IMR-90 (cell line): ENCODE results near the gene OGA. TPM values are rescaled to one million over a fixed set of nuclear protein-coding genes. Genes with fewer than 3 reads are reported as not detected.

Experiments
- ATAC-seq: fragments of 200-7000 bp; cut with Tn5 transposase; 2 replicates; pipeline ENCODE4 v1.9.1; 2020; ENCODE audit warnings: low read depth, mild to moderate bottlenecking, moderate library complexity
- BruUV-seq: library from RNA; stranded (reverse); fragments of 400-500 nt; replicated peaks from 2 replicates; lab custom pipeline; 2021; lab: Mats Ljungman, UMichigan
- CTCF ChIA-PET: fragments of 300-600 bp; formaldehyde crosslinking; extraction: SDS; loops from one replicate; lab custom pipeline; 2021; ENCODE audit warnings: antibody characterized with exemption; lab: Yijun Ruan, JAX
- POLR2A ChIA-PET: fragments of 300-600 bp; sonication (Branson Sonifier 250); formaldehyde crosslinking; loops from one replicate; lab custom pipeline; 2022; ENCODE audit warnings: antibody characterized with exemption; ENCODE audit not compliant: unreplicated experiment; lab: Charles Lee
- DNase-seq: peaks from one replicate; pipeline ENCODE4 v3.0.0; 2013
- H2AFZ ChIP-seq: replicated peaks from 2 replicates; pipeline ENCODE3; 2013; ENCODE audit warnings: low read length, mild to moderate bottlenecking; ENCODE audit not compliant: poor library complexity
- H2AK5ac ChIP-seq: 2 replicates; pipeline ENCODE4 v1.6.1; 2013; ENCODE audit warnings: low read depth, low read length, inconsistent platforms
- H2AK9ac ChIP-seq: replicated peaks from 2 replicates; pipeline ENCODE3; 2013; ENCODE audit warnings: mild to moderate bottlenecking, low read depth, low read length, moderate library complexity; ENCODE audit not compliant: poor library complexity
- H2BK120ac ChIP-seq: 2 replicates; pipeline ENCODE4 v1.6.1; 2013; ENCODE audit warnings: low read depth, low read length, inconsistent platforms
- H2BK15ac ChIP-seq: 3 replicates; pipeline ENCODE4 v1.6.1; 2013; ENCODE audit warnings: low read depth, low read length, inconsistent platforms
- H2BK20ac ChIP-seq: 2 replicates; pipeline ENCODE4 v1.6.1; 2013; ENCODE audit warnings: low read depth, mild to moderate bottlenecking, inconsistent platforms, low read length, moderate library complexity
- H2BK5ac ChIP-seq: 2 replicates; pipeline ENCODE4 v1.6.1; 2013; ENCODE audit warnings: mild to moderate bottlenecking, low read depth, low read length, inconsistent platforms; ENCODE audit not compliant: poor library complexity, severe bottlenecking
- H3K14ac ChIP-seq: replicated peaks from 2 replicates; pipeline ENCODE4 v1.6.1; 2013; ENCODE audit warnings: low read depth, low read length, inconsistent platforms
- H3K18ac ChIP-seq: 2 replicates; pipeline ENCODE4 v1.6.1; 2013; ENCODE audit warnings: low read depth, low read length, control low read depth
- H3K23ac ChIP-seq: 2 replicates; pipeline ENCODE4 v1.6.1; 2013; ENCODE audit warnings: low read depth, low read length, inconsistent platforms
- H3K27ac ChIP-seq: 2 replicates; pipeline ENCODE4 v1.5.1; 2013; ENCODE audit warnings: mild to moderate bottlenecking, control low read depth, low read length; ENCODE audit not compliant: insufficient read depth
- H3K27me3 ChIP-seq: 2 replicates; pipeline ENCODE4 v1.6.1; 2013; ENCODE audit warnings: low read length; ENCODE audit not compliant: control insufficient read depth, insufficient read depth
- H3K36me3 ChIP-seq: 2 replicates; pipeline ENCODE4 v1.6.1; 2013; ENCODE audit warnings: low read length, mixed read lengths; ENCODE audit not compliant: control insufficient read depth, insufficient read depth
- H3K4ac ChIP-seq: 2 replicates; pipeline ENCODE4 v1.6.1; 2013; ENCODE audit warnings: low read depth, low read length, inconsistent platforms
- H3K4me1 ChIP-seq: 2 replicates; pipeline ENCODE4 v1.6.1; 2013; ENCODE audit warnings: low read length, mixed read lengths; ENCODE audit not compliant: control insufficient read depth, insufficient read depth
- H3K4me2 ChIP-seq: 2 replicates; pipeline ENCODE4 v1.6.1; 2013; ENCODE audit warnings: low read depth, mild to moderate bottlenecking, control low read depth, low read length, moderate library complexity
- H3K4me3 ChIP-seq: 2 replicates; pipeline ENCODE4 v1.5.1; 2013; ENCODE audit warnings: low read depth, mild to moderate bottlenecking, control low read depth, low read length, moderate library complexity; ENCODE audit not compliant: insufficient read depth
- H3K56ac ChIP-seq: 2 replicates; pipeline ENCODE4 v1.6.1; 2013; ENCODE audit warnings: low read length, inconsistent platforms; ENCODE audit not compliant: insufficient read depth; ENCODE audit errors: extremely low read depth
- H3K79me1 ChIP-seq, 2 experiments: 2 replicates each; pipeline ENCODE4 v1.6.1; 2013; ENCODE audit warnings: low read length in 2 of 2, inconsistent platforms in 1 of 2, low read depth in 1 of 2
- H3K9ac ChIP-seq: 2 replicates; pipeline ENCODE4 v1.6.1; 2013; ENCODE audit warnings: low read depth, low read length, control low read depth
- H3K9me1 ChIP-seq: 2 replicates; pipeline ENCODE4 v1.6.1; 2013; ENCODE audit warnings: low read length, inconsistent platforms; ENCODE audit not compliant: insufficient read depth
- H3K9me3 ChIP-seq: 2 replicates; pipeline ENCODE4 v1.6.1; 2013; ENCODE audit warnings: low read length; ENCODE audit not compliant: control insufficient read depth, insufficient read depth
- H4K20me1 ChIP-seq: 2 replicates; pipeline ENCODE4 v1.6.1; 2013; ENCODE audit warnings: low read length, inconsistent platforms; ENCODE audit not compliant: insufficient read depth
- H4K5ac ChIP-seq: 2 replicates; pipeline ENCODE4 v1.6.1; 2013; ENCODE audit warnings: mild to moderate bottlenecking, low read depth, low read length, control low read depth
- H4K8ac ChIP-seq, 2 experiments: 2 replicates each; pipeline ENCODE4 v1.6.1; 2013; ENCODE audit warnings: low read depth in 2 of 2, low read length in 2 of 2, control low read depth in 1 of 2, inconsistent platforms in 1 of 2
- H4K91ac ChIP-seq: 2 replicates; pipeline ENCODE4 v1.6.1; 2013; ENCODE audit warnings: low read depth, low read length, inconsistent platforms; ENCODE audit not compliant: insufficient read depth
- RAD21 ChIP-seq: IDR thresholded peaks from 2 replicates; pipeline ENCODE4 v1.6.1; 2012; ENCODE audit warnings: low read length, improper control_type of control experiment
- SMC3 ChIP-seq: fragments of 150-350 bp; IDR thresholded peaks from 2 replicates; pipeline ENCODE4 v1.6.1; 2016; ENCODE audit warnings: low read depth, mild to moderate bottlenecking, antibody characterized with exemption, low read length, moderate library complexity
- WGBS, 2 experiments: methylation state at CpG; one replicate each; pipeline versions ENCODE4 v1.1.5 to v1.1.7; 2013; ENCODE audit warnings: missing lambda C conversion rate in 2 of 2; ENCODE audit not compliant: insufficient read length in 1 of 2; ENCODE audit errors: extremely low coverage in 2 of 2; 5-methylcytosine and 5-hydroxymethylcytosine counted together
- dilution Hi-C: fragments of 300-500 bp; cut with HindIII; formaldehyde crosslinking; loops from one replicate; pipeline ENCODE4 v1.14.3; 2018; ENCODE audit warnings: low sequenced_read_pairs; ENCODE audit not compliant: unreplicated experiment
- in situ Hi-C: fragments of 300-500 bp; cut with MboI; formaldehyde crosslinking; loops from 3 replicates; pipeline ENCODE4 v1.14.3; 2019; ENCODE audit warnings: low sequenced_read_pairs, inconsistent platforms, mixed read lengths
- intact Hi-C: fragments of 100-400 bp; cut with micrococcal nuclease; formaldehyde crosslinking; loops from 2 replicates; pipeline ENCODE4 v1.10.0; 2022
- polyA plus RNA-seq, 3 experiments: library from polyadenylated mRNA; depleted of rRNA; stranded (reverse); fragments of >200 nt; gene quantifications; 2 replicates each; pipeline ENCODE4 v1.2.3, GENCODE V29; 2012; ENCODE audit warnings: low replicate concordance in 1 of 3
- total RNA-seq: library from RNA; depleted of rRNA; stranded (reverse); fragments of >200 nt; gene quantifications from 2 replicates; pipeline ENCODE4 v1.2.3, GENCODE V29; 2012

The OGA gene
- total and polyA plus RNA-seq, 2 of the 4 experiments (the other 2 are of a cell fraction): 42.5 to 62.9 TPM

GRCh38 chr10:101784558-101784957 is 33.7 kb downstream of the OGA start:
- Histone ChIP-seq H2AFZ (no peak overlapping the region), H4K5ac (no peak overlapping the region), H3K23ac (no peak overlapping the region), H3K9ac (no peak overlapping the region), H2AK9ac (no peak overlapping the region), H3K27ac (no peak overlapping the region), H2BK20ac (no peak overlapping the region), H3K9me3 (no peaks in the 10 kb centered on the region), H3K36me3 (peaks cover 31% of the 10 kb centered on the region), H4K8ac (no peak overlapping the region), H2BK5ac (no peak overlapping the region), H3K9me1 (no peaks in the 10 kb centered on the region; the same call in 1 of the 2 replicates), H3K4ac (no peak overlapping the region), H3K4me1 (peaks cover 11% of the 10 kb centered on the region), H3K4me2 (no peak overlapping the region), H4K20me1 (peaks cover 25% of the 10 kb centered on the region), H3K18ac (no peak overlapping the region), H2BK15ac (no peak overlapping the region), H3K56ac (no peak overlapping the region), H2BK120ac (no peak overlapping the region), H2AK5ac (no peak overlapping the region), H3K14ac (no peak overlapping the region), H3K79me1 (peaks cover 37 to 58% of the 10 kb centered on the region in 2 experiments), H3K27me3 (no peaks in the 10 kb centered on the region), H3K4me3 (no peak overlapping the region), H4K91ac (no peak overlapping the region)
- POLR2A ChIA-PET: no interaction called here
- WGBS, 2 experiments: 80% methylated on average over 1 of the region's 2 CpGs; no CpG with 5 or more reads in 1 of the 2 experiments
- CTCF ChIA-PET: no interaction called here
- TF ChIP-seq RAD21 (no peak), SMC3 (no peak)
- ATAC-seq: no peak
- DNase-seq: no peak
- intact Hi-C loops: loop anchor here (10.0 kb wide), 1 partner anchor 490 kb away; no protein-coding TSS in a partner anchor
- dilution Hi-C loops: no loop called here
- in situ Hi-C loops: loop anchor here (5.0 kb wide), 2 partner anchors 177 to 572 kb away; no protein-coding TSS in a partner anchor
- no TSS peak for BruUV-seq
